ENCODE measurements around the gene FGF18.

The FGF18 gene

DNA sequence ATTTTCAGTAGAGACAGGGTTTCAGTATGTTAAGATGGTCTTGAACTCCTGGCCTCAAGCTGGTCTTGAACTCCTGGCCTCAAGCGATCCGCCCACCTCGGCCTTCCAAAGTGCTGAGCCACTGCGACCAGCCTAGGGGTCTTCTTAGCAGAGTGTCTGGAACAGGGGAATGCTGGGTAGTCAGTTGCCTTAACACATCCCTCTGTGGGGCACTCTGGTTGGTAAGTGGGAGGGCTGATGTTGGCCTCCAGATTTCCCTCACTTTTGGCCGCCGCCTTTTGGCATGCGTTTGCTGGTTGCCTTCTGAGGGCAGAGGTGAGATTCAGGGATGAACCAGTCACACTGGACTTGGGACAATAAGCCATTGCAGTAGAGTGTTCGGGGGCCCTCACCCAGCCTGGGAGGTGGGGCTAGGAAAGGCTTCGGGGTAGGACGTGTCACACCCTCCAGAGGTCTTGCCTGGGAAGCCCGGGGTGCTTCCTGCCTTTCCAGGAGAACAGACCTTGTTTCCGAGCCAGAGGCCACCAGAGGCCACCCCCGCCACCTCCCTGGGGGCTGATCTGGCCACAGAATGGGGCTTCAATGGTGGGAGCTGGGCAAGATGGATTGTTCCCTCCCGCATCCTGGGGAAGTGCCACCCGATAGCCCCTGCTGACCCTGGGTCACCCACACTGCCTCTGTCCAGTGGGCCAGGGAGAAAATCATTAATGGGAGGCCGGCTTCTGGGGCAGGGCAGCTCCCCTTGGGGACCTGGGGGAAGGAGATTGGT, 13.3 kb downstream of the FGF18 start:
- TF ChIP-seq CTCF (IDR thresholded peaks at IDR 0.05; ENCODE audit: extremely low read depth, missing control alignments): no peak
- DNase-seq (ENCODE audit: low spot score): no peak

GRCh38 chr5:171433352-171433698, 13.9 kb downstream of the FGF18 start:
- no peak for DNase-seq (ENCODE audit: low spot score)
- TF ChIP-seq CTCF (IDR thresholded peaks at IDR 0.05; ENCODE audit: extremely low read depth, missing control alignments): no peak

DNA sequence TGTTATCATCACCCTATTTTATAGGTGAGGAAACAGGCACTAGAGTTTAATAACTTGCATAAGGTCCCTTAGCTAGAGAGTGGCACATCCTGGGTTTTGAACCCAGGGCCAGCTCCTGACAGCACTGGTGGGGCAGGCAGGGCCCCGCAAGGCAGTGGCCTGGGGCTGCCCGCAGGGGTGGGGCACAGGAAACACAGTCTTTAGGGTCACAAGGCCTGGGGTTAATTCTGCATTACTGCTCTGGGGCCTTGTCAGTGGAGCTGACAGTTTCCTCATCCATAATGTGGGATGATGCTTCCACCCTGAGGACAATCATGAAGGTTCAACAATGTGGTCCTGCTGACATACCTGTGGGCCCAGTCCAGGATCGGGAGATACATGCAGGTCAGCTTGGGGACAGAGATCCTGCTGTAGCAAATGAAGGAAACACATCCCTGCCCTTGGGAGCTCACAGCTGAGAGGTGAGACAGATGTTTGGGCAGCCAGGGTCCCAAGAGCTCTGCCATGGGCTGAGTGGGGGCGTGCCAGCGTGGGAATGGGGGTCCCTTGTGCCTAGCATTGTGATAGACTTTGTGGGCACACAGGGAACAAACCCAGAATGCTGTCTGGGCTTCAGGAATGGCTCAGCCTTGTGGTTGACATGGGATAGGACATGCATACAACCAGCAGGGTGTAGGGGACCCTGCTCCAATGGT, 14.7 kb downstream of the FGF18 start:
- no peak for DNase-seq (ENCODE audit: low spot score)
- TF ChIP-seq CTCF (IDR thresholded peaks at IDR 0.05; ENCODE audit: extremely low read depth, missing control alignments): no peak

GRCh38 chr5:171434874-171435273, 15.4 kb downstream of the FGF18 start:
- no peak for TF ChIP-seq CTCF (IDR thresholded peaks at IDR 0.05; ENCODE audit: extremely low read depth, missing control alignments)

GRCh38 chr5:171435908-171436307, 16.5 kb downstream of the FGF18 start:
- DNase-seq (ENCODE audit: low spot score): no peak
- no peak for TF ChIP-seq CTCF (IDR thresholded peaks at IDR 0.05; ENCODE audit: extremely low read depth, missing control alignments)

More at GRCh38 chr5:171434874-171435273, 15.4 kb downstream of the FGF18 start:
- no peak for DNase-seq (ENCODE audit: low spot score)

GRCh38 chr5:171436804-171437285, 17.4 kb downstream of the FGF18 start:
- no peak for TF ChIP-seq CTCF (IDR thresholded peaks at IDR 0.05; ENCODE audit: extremely low read depth, missing control alignments)
- no peak for DNase-seq (ENCODE audit: low spot score)

DNA sequence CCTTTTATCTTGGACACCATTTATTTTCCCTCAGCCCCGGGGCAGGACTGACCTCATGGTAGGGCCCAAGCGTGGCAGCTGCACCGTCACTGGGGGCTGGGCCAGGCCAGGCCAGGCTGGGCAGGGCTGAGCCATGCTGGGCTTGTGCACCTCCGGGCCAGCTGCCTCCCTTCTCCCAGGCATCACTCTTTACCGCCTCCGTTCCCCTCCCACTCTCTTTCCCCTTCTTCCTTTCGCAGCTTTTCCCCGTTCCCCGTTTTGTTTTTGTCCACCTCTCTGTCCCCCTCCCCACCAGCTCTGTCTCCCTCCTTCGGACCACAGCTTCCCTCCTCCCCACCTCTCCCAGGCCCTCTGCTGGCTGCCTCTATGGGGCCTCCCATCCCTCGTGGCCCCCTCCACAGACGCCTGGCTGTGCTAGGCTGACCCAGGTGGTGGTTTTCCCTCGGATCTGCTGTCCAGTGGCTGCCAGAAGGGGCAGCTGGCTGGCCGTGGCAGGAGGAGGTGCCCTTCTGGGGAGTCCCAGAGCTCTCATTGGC, 17.9 kb downstream of the FGF18 start:
- no peak for TF ChIP-seq CTCF (IDR thresholded peaks at IDR 0.05; ENCODE audit: extremely low read depth, missing control alignments)
- DNase-seq (ENCODE audit: low spot score): no peak
